GM12878 (cell line): ENCODE results near the gene HMGCL. TPM values are rescaled to one million over a fixed set of nuclear protein-coding genes. Genes with fewer than 3 reads are reported as not detected.
A peak's percentile ranks its signal among the peaks of the same experiment; 100 is the strongest.

Source experiments
- ATAC-seq: fragments of 200-7000 bp; cut with Tn5 transposase; 3 replicates; pipeline ENCODE4 v1.9.1; 2020; ENCODE audit warnings: mild to moderate bottlenecking, moderate library complexity
- BruUV-seq: library from RNA; stranded (reverse); fragments of 400-500 nt; replicated peaks from 2 replicates; lab custom pipeline; 2021; lab: Mats Ljungman, UMichigan
- CTCF ChIA-PET: fragments of 300-600 bp; sonication (Branson Sonifier 250); formaldehyde crosslinking; extraction: SDS; loops from one replicate; lab custom pipeline; 2021; ENCODE audit warnings: inconsistent platforms; lab: Yijun Ruan, JAX
- POLR2A ChIA-PET: fragments of 350-600 bp; formaldehyde crosslinking; extraction: SDS; loops from one replicate; lab custom pipeline; 2021; ENCODE audit warnings: inconsistent platforms; lab: Charles Lee
- RAD21 ChIA-PET: fragments of 300-600 bp; sonication (Branson Sonifier 250); formaldehyde crosslinking; loops from one replicate; lab custom pipeline; 2023; ENCODE audit warnings: antibody characterized with exemption; ENCODE audit not compliant: unreplicated experiment; lab: Charles Lee
- SMC1A ChIA-PET: fragments of 300-600 bp; sonication (Branson Sonifier 250); formaldehyde crosslinking; loops from one replicate; lab custom pipeline; 2023; ENCODE audit not compliant: unreplicated experiment, uncharacterized antibody; lab: Charles Lee
- DNase-seq: peaks from one replicate; pipeline ENCODE4 v3.0.0-alpha.2; 2011; ENCODE audit warnings: low read depth, low spot score
- FAIRE-seq: peaks from 3 replicates; lab custom pipeline; 2011; peaks lifted over from hg19 to GRCh38; lab: Jason Lieb, UNC
- H2AFZ ChIP-seq: 2 replicates; pipeline ENCODE4 v1.6.0; 2011; ENCODE audit warnings: low read depth, low read length, control low read depth; ENCODE audit not compliant: control insufficient read depth
- H3K27ac ChIP-seq: 2 replicates; pipeline ENCODE4 v1.5.1; 2011; ENCODE audit warnings: control low read depth; ENCODE audit not compliant: control insufficient read depth, insufficient read depth
- H3K27me3 ChIP-seq, 2 experiments: replicated peaks in 1 of 2; 2 replicates each; pipeline versions ENCODE4 v1.6.0 to v1.6.1; 2011; ENCODE audit warnings: low read length in 1 of 2; ENCODE audit not compliant: control insufficient read depth in 2 of 2, insufficient read depth in 2 of 2
- H3K36me3 ChIP-seq, 2 experiments: 2 replicates each; pipeline ENCODE4 v1.5.1; 2011; ENCODE audit warnings: low read length in 1 of 2; ENCODE audit not compliant: control insufficient read depth in 2 of 2, insufficient read depth in 2 of 2
- H3K4me1 ChIP-seq: 2 replicates; pipeline ENCODE4 v1.6.1; 2011; ENCODE audit warnings: mild to moderate bottlenecking, low read length, moderate library complexity, mixed read lengths; ENCODE audit not compliant: control insufficient read depth, insufficient read depth
- H3K4me2 ChIP-seq: 2 replicates; pipeline ENCODE4 v1.6.0; 2011; ENCODE audit warnings: control low read depth; ENCODE audit not compliant: control insufficient read depth, insufficient read depth
- H3K4me3 ChIP-seq: fragments of 200-600 bp; sonication (generic); 2 replicates; pipeline ENCODE4 v1.5.1; 2016
- H3K79me2 ChIP-seq: 2 replicates; pipeline ENCODE4 v1.6.0; 2011; ENCODE audit warnings: low read length; ENCODE audit not compliant: control insufficient read depth, insufficient read depth
- H3K9ac ChIP-seq: 2 replicates; pipeline ENCODE4 v1.8.0; 2011; ENCODE audit warnings: low read length, control low read depth, mixed read lengths; ENCODE audit not compliant: control insufficient read depth, insufficient read depth
- H3K9me3 ChIP-seq: replicated peaks from 3 replicates; pipeline ENCODE4 v1.5.1; 2011; ENCODE audit warnings: mild to moderate bottlenecking, low read length; ENCODE audit not compliant: control insufficient read depth, insufficient read depth
- H4K20me1 ChIP-seq: 2 replicates; pipeline ENCODE4 v1.6.0; 2011; ENCODE audit not compliant: control insufficient read depth, insufficient read depth
- BHLHE40 ChIP-seq, 2 experiments: fragments of 450-650 bp in 1 of 2; IDR thresholded peaks; 2 replicates each; pipeline ENCODE4 v1.6.1; 2011 to 2017; ENCODE audit warnings: low read depth in 2 of 2, borderline replicate concordance in 1 of 2, improper control_type of control experiment in 1 of 2, low read length in 1 of 2, mild to moderate bottlenecking in 1 of 2
- CHD2 ChIP-seq: IDR thresholded peaks from 2 replicates; pipeline ENCODE4 v1.6.1; 2011; ENCODE audit warnings: low read depth, low read length, improper control_type of control experiment, borderline replicate concordance
- EP300 ChIP-seq, 2 experiments: fragments of 150-350 bp in 1 of 2; IDR thresholded peaks; 2 replicates each; pipeline ENCODE4 v1.6.1; 2011 to 2012; ENCODE audit warnings: low read depth in 2 of 2, low read length in 2 of 2, borderline replicate concordance in 1 of 2, improper control_type of control experiment in 1 of 2, inconsistent platforms in 1 of 2; ENCODE audit not compliant: control insufficient read depth in 1 of 2
- FOXM1 ChIP-seq: IDR thresholded peaks from 2 replicates; pipeline ENCODE4 v1.6.1; 2012; ENCODE audit warnings: low read depth, mild to moderate bottlenecking, inconsistent platforms, low read length, moderate library complexity
- IRF4 ChIP-seq: IDR thresholded peaks from 2 replicates; pipeline ENCODE4 v1.6.1; 2011; ENCODE audit warnings: low read depth, low read length
- KLF5 ChIP-seq: fragments of 450-650 bp; IDR thresholded peaks from 2 replicates; pipeline ENCODE4 v1.6.1; 2014; ENCODE audit warnings: mild to moderate bottlenecking; ENCODE audit not compliant: partially characterized antibody
- MEF2B ChIP-seq: fragments of 450-650 bp; IDR thresholded peaks from 2 replicates; pipeline ENCODE4 v1.6.1; 2018; ENCODE audit warnings: mild to moderate bottlenecking, moderate library complexity; ENCODE audit not compliant: partially characterized antibody, poor library complexity, severe bottlenecking
- MTA3 ChIP-seq: IDR thresholded peaks from 2 replicates; pipeline ENCODE4 v1.6.1; 2012; ENCODE audit warnings: low read length, inconsistent platforms, borderline replicate concordance
- MYB ChIP-seq: fragments of 150-350 bp; IDR thresholded peaks from 2 replicates; pipeline ENCODE4 v1.6.1; 2014; ENCODE audit warnings: mild to moderate bottlenecking, low read depth, low read length, borderline replicate concordance
- POLR2A ChIP-seq: IDR thresholded peaks from 2 replicates; pipeline ENCODE4 v1.6.1; 2011; ENCODE audit warnings: low read depth, mild to moderate bottlenecking, low read length
- POU2F2 ChIP-seq: IDR thresholded peaks from 3 replicates; pipeline ENCODE4 v1.6.1; 2011; ENCODE audit warnings: low read depth, mild to moderate bottlenecking, low read length, borderline replicate concordance
- SMAD5 ChIP-seq: IDR thresholded peaks from 2 replicates; pipeline ENCODE4 v1.6.1; 2016; ENCODE audit warnings: antibody characterized with exemption, low read depth
- TBL1XR1 ChIP-seq: IDR thresholded peaks from 2 replicates; pipeline ENCODE4 v1.6.1; 2012; ENCODE audit warnings: low read depth, low read length, improper control_type of control experiment
- ZBTB4 ChIP-seq: fragments of 450-650 bp; formaldehyde crosslinking; IDR thresholded peaks from 2 replicates; pipeline ENCODE4 v1.4.0; 2022; ENCODE audit warnings: mild to moderate bottlenecking, moderate library complexity
- WGBS: methylation state at CpG from one replicate; pipeline ENCODE4 v1.1.6; 2016; ENCODE audit warnings: low lambda C conversion rate; ENCODE audit not compliant: insufficient replicate concordance, insufficient coverage; ENCODE audit errors: missing lambda C conversion rate; 5-methylcytosine and 5-hydroxymethylcytosine counted together
- in situ Hi-C: fragments of 300-500 bp; cut with MboI; formaldehyde crosslinking; loops from 9 replicates; pipeline ENCODE4 v1.14.3; 2018; ENCODE audit warnings: mixed read lengths
- intact Hi-C: fragments of 100-400 bp; cut with micrococcal nuclease; formaldehyde crosslinking; loops from one replicate; pipeline ENCODE4 v1.14.2; 2022; ENCODE audit not compliant: unreplicated experiment
- polyA plus RNA-seq, 11 experiments: library from polyadenylated mRNA; depleted of rRNA in 4 of 11; unstranded in 6 of 11; stranded (reverse) in 5 of 11; fragments of >200 nt; fragmentation: Nextera tagmentation in 4 of 11; fragmentation: Illumina TruSeq in 1 of 11; extraction: Ambion mirVana in 4 of 11; extraction: Trizol in 1 of 11; gene quantifications; 1 replicate in 1 of 11; 2 replicates in 10 of 11; pipeline versions ENCODE4 v1.2.1 to v1.2.3, GENCODE V29; 2011 to 2016; ENCODE audit warnings: inconsistent platforms in 2 of 11, missing spikeins in 2 of 11, low read depth in 1 of 11
- total RNA-seq, 4 experiments: library from RNA; depleted of rRNA in 3 of 4; stranded (reverse); fragments of >200 nt in 3 of 4; fragmentation: Illumina TruSeq in 1 of 4; extraction: Trizol in 1 of 4; gene quantifications; 2 replicates each; pipeline versions ENCODE4 v1.2.1 to v1.2.3, GENCODE V29; 2013 to 2021
- TF ChIP-seq, protein P1 (sequence below): fragments of 450-650 bp; IDR thresholded peaks from 2 replicates; pipeline ENCODE4 v1.6.1; 2017; ENCODE audit warnings: mild to moderate bottlenecking, low read depth, inconsistent platforms; ENCODE audit not compliant: poor library complexity, severe bottlenecking
- TF ChIP-seq, protein P2 (sequence below): IDR thresholded peaks from 2 replicates; pipeline ENCODE4 v1.6.1; 2011; ENCODE audit warnings: low read depth, low read length, improper control_type of control experiment, borderline replicate concordance

The HMGCL gene
- total and polyA plus RNA-seq, 10 of the 15 experiments (the other 5 are each of a cell fraction or from before 2014, with no cell fraction given) = 29.4 to 127 (median 36.4) TPM

- H3K9me3 ChIP-seq = no peaks in the 10 kb centered on the region
- no peaks in the 10 kb centered on the region for H3K36me3 ChIP-seq
- BruUV-seq = no TSS peak
- SMC1A ChIA-PET = interaction anchor here (0.7 to 2.0 kb wide), 11 partner anchors 8 to 150 kb away, joined by 3 to 7 read pairs (median 4); partner anchors contain the start of gene CNR2
- ATAC-seq = peak; percentile 85
- H3K27ac ChIP-seq = peak overlapping the region; percentile 82
- H4K20me1 ChIP-seq = no peaks in the 10 kb centered on the region
- peak overlapping the region; percentile 75 for H2AFZ ChIP-seq
- FAIRE-seq = peak; percentile 68
- WGBS = 34% methylated on average over 21 of the region's 24 CpGs
- CTCF ChIA-PET = interaction anchor here (0.6 to 8.3 kb wide), 10 partner anchors 9 to 90 kb away, joined by 3 to 74 read pairs (median 3); partner anchors contain the start of gene CNR2
- H3K79me2 ChIP-seq = peaks cover 10% of the 10 kb centered on the region
- intact Hi-C loops (loop anchor here (1.0 kb wide), 2 partner anchors 39 to 42 kb away; partner anchors contain the start of gene FUCA1), in situ Hi-C loops (no loop called here)
- DNase-seq = peak; percentile 49
- POLR2A ChIA-PET = interaction anchor here (0.6 to 3.5 kb wide), 12 partner anchors 12 to 365 kb away, joined by 3 to 22 read pairs (median 5); partner anchors contain the start of genes GALE and PITHD1
- RAD21 ChIA-PET = interaction anchor here (0.7 to 2.4 kb wide), 9 partner anchors 16 to 90 kb away, joined by 3 to 16 read pairs (median 5); partner anchors contain the start of gene CNR2
- no peaks in the 10 kb centered on the region for H3K4me1 ChIP-seq
- peak overlapping the region; percentile 83 for H3K4me3 ChIP-seq
- H3K4me2 ChIP-seq = peak overlapping the region; percentile 84
- H3K9ac ChIP-seq = peak overlapping the region; percentile 94
- no peaks in the 10 kb centered on the region for H3K27me3 ChIP-seq
- TF ChIP-seq, protein P1, sequence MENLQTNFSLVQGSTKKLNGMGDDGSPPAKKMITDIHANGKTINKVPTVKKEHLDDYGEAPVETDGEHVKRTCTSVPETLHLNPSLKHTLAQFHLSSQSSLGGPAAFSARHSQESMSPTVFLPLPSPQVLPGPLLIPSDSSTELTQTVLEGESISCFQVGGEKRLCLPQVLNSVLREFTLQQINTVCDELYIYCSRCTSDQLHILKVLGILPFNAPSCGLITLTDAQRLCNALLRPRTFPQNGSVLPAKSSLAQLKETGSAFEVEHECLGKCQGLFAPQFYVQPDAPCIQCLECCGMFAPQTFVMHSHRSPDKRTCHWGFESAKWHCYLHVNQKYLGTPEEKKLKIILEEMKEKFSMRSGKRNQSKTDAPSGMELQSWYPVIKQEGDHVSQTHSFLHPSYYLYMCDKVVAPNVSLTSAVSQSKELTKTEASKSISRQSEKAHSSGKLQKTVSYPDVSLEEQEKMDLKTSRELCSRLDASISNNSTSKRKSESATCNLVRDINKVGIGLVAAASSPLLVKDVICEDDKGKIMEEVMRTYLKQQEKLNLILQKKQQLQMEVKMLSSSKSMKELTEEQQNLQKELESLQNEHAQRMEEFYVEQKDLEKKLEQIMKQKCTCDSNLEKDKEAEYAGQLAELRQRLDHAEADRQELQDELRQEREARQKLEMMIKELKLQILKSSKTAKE = peak; percentile 78
- TF ChIP-seq KLF5 = no peak
- TF ChIP-seq MYB = no peak
- peak; percentile 83 for TF ChIP-seq MEF2B
- peak; percentile 69 to 74; a peak in 3 of 4 replicates for TF ChIP-seq EP300 (IDR thresholded peaks at IDR 0.05; ENCODE audit: borderline replicate concordance in 1 of 2, control insufficient read depth in 1 of 2, low read depth in 2 of 2, low read length in 2 of 2)
- no peak for TF ChIP-seq ZBTB4 (CRISPR knock-in tag)
- no peak for TF ChIP-seq IRF4
- no peak for TF ChIP-seq SMAD5
- TF ChIP-seq, protein P2, sequence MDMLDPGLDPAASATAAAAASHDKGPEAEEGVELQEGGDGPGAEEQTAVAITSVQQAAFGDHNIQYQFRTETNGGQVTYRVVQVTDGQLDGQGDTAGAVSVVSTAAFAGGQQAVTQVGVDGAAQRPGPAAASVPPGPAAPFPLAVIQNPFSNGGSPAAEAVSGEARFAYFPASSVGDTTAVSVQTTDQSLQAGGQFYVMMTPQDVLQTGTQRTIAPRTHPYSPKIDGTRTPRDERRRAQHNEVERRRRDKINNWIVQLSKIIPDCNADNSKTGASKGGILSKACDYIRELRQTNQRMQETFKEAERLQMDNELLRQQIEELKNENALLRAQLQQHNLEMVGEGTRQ = no peak
- peak; percentile 54; the same call in 1 of the 2 replicates for TF ChIP-seq TBL1XR1
- TF ChIP-seq CHD2 = no peak
- TF ChIP-seq MTA3 = peak; percentile 67; the same call in 1 of the 2 replicates
- TF ChIP-seq POU2F2 = peak; percentile 92; the same call in 2 of the 3 replicates
- TF ChIP-seq FOXM1 = peak; percentile 57; the same call in 1 of the 2 replicates
- TF ChIP-seq POLR2A = no peak
- TF ChIP-seq BHLHE40 (IDR thresholded peaks at IDR 0.05; ENCODE audit: borderline replicate concordance in 1 of 2, low read depth in 2 of 2, low read length in 1 of 2) = peak in 1 of 2 experiments; percentile 14; a peak in 2 of 4 replicates
Measured at GRCh38 chr1:23825762-23826522, 713 bp upstream of the HMGCL start.
